ENCODE data around the gene GNAS.

GRCh38 chr20:58853976-58854637, 1.6 kb downstream of the GNAS start:
- no peak for TF ChIP-seq CTCF (conservative IDR thresholded peaks at IDR 0.05; ENCODE audit: low read length)
- no peak for TF ChIP-seq EZH2phosphoT487 (IDR thresholded peaks at IDR 0.05; ENCODE audit: borderline replicate concordance, low read depth, low read length)

All from OCI-LY7 (cell line).